Neural progenitor cell (in vitro differentiated cells): ENCODE results near the gene BICDL1. TPM values are rescaled to one million over a fixed set of nuclear protein-coding genes. Genes with fewer than 3 reads are reported as not detected.

Source experiments
- DNase-seq: peaks from one replicate; pipeline ENCODE4 v3.0.0-alpha.2; 2016; ENCODE audit warnings: low spot score
- H2AFZ ChIP-seq: fragments of 200-600 bp; sonication (generic); replicated peaks from 2 replicates; pipeline ENCODE4 v1.6.1; 2016; ENCODE audit warnings: antibody characterized with exemption
- H3F3A ChIP-seq: fragments of 200-600 bp; sonication (generic); 2 replicates; pipeline ENCODE4 v1.6.1; 2016; ENCODE audit warnings: antibody characterized with exemption, low read depth
- H3K27ac ChIP-seq: fragments of 200-600 bp; sonication (generic); 2 replicates; pipeline ENCODE4 v1.5.1; 2016; ENCODE audit warnings: mild to moderate bottlenecking
- H3K27me3 ChIP-seq: fragments of 200-600 bp; sonication (generic); 2 replicates; pipeline ENCODE4 v1.6.1; 2016; ENCODE audit warnings: mild to moderate bottlenecking, moderate library complexity
- H3K36me3 ChIP-seq: fragments of 200-600 bp; sonication (generic); 2 replicates; pipeline ENCODE4 v1.5.1; 2016
- H3K4me1 ChIP-seq: fragments of 200-600 bp; sonication (generic); 2 replicates; pipeline ENCODE4 v1.6.1; 2016; ENCODE audit warnings: mixed run types
- H3K4me2 ChIP-seq: fragments of 200-600 bp; sonication (generic); 2 replicates; pipeline ENCODE4 v1.6.1; 2016
- H3K4me3 ChIP-seq: fragments of 200-600 bp; sonication (generic); 2 replicates; pipeline ENCODE4 v1.5.1; 2016
- H3K79me2 ChIP-seq: fragments of 200-600 bp; sonication (generic); 2 replicates; pipeline ENCODE4 v1.6.1; 2016; ENCODE audit warnings: low read depth
- H3K9ac ChIP-seq: fragments of 200-600 bp; sonication (generic); 2 replicates; pipeline ENCODE4 v1.6.1; 2016
- H3K9me3 ChIP-seq: fragments of 200-600 bp; sonication (generic); 2 replicates; pipeline ENCODE4 v1.5.1; 2016; ENCODE audit warnings: low read depth
- H4K20me1 ChIP-seq: fragments of 200-600 bp; sonication (generic); 2 replicates; pipeline ENCODE4 v1.6.1; 2016; ENCODE audit warnings: low read depth
- H3K27ac Mint-ChIP-seq: 3 replicates; pipeline ENCODE4 v1.8.0; 2021; ENCODE audit warnings: mixed read lengths
- H3K27me3 Mint-ChIP-seq: 2 replicates; pipeline ENCODE4 v1.8.0; 2022; ENCODE audit warnings: low read depth, mild to moderate bottlenecking, inconsistent platforms, moderate library complexity, mixed read lengths; ENCODE audit not compliant: insufficient read depth
- H3K36me3 Mint-ChIP-seq: 3 replicates; pipeline ENCODE4 v1.8.0; 2021; ENCODE audit warnings: mixed read lengths
- H3K4me1 Mint-ChIP-seq: 3 replicates; pipeline ENCODE4 v1.8.0; 2021; ENCODE audit warnings: mixed read lengths
- H3K4me3 Mint-ChIP-seq: 3 replicates; pipeline ENCODE4 v1.8.0; 2021; ENCODE audit warnings: mild to moderate bottlenecking, moderate library complexity, mixed read lengths
- H3K9me3 Mint-ChIP-seq: 3 replicates; pipeline ENCODE4 v1.8.0; 2020; ENCODE audit warnings: mixed read lengths
- CTCF ChIP-seq: fragments of 200-600 bp; sonication (generic); IDR thresholded peaks from 2 replicates; pipeline ENCODE4 v1.5.1; 2017; ENCODE audit warnings: antibody characterized with exemption, mild to moderate bottlenecking
- EZH2 ChIP-seq: fragments of 200-600 bp; sonication (generic); IDR thresholded peaks from 2 replicates; pipeline ENCODE4 v1.6.1; 2017; ENCODE audit warnings: antibody characterized with exemption, mild to moderate bottlenecking, moderate library complexity
- EZH2phosphoT487 ChIP-seq: fragments of 200-600 bp; sonication (generic); IDR thresholded peaks from 2 replicates; pipeline ENCODE4 v1.6.1; 2017; ENCODE audit warnings: antibody characterized with exemption
- total RNA-seq: library from RNA; depleted of rRNA; stranded (reverse); fragments of >200 nt; gene quantifications from 2 replicates; pipeline ENCODE4 v1.2.3, GENCODE V29; 2015; ENCODE audit warnings: low replicate concordance

Gene BICDL1
- total RNA-seq, 1 donor from 2014 or later = 3.8 TPM

GRCh38 chr12:120085920-120086645, 97.0 kb downstream of the BICDL1 start:
- Histone ChIP-seq H3K9ac (no peak overlapping the region), H3K9me3 (no peaks in the 10 kb centered on the region), H3K4me3 (peak overlapping the region; percentile 32), H3F3A (peaks cover 11% of the 10 kb centered on the region), H3K27ac (no peak overlapping the region), H2AFZ (peak overlapping the region; percentile 78), H3K79me2 (no peaks in the 10 kb centered on the region), H3K36me3 (no peaks in the 10 kb centered on the region), H3K4me1 (peaks cover 21% of the 10 kb centered on the region), H3K27me3 (no peaks in the 10 kb centered on the region), H3K4me2 (peak overlapping the region; percentile 71), H4K20me1 (no peaks in the 10 kb centered on the region)
- no peaks in the 10 kb centered on the region for H3K9me3 Mint-ChIP-seq
- TF ChIP-seq EZH2 = no peak
- no peak for TF ChIP-seq EZH2phosphoT487
- TF ChIP-seq CTCF = no peak
- H3K4me1 Mint-ChIP-seq = peaks cover 42% of the 10 kb centered on the region
- H3K27ac Mint-ChIP-seq = no peak overlapping the region
- DNase-seq = no peak
- peak overlapping the region; percentile 64 for H3K4me3 Mint-ChIP-seq
- H3K36me3 Mint-ChIP-seq = peaks cover 4% of the 10 kb centered on the region
- no peaks in the 10 kb centered on the region for H3K27me3 Mint-ChIP-seq

- Histone ChIP-seq H3K9me3 (no peaks in the 10 kb centered on the region), H3K4me2 (peak overlapping the region; percentile 73), H3K27ac (no peak overlapping the region), H3K4me3 (peak overlapping the region; percentile 48), H4K20me1 (no peaks in the 10 kb centered on the region), H3K36me3 (no peaks in the 10 kb centered on the region), H3K4me1 (peaks cover 21% of the 10 kb centered on the region), H2AFZ (peak overlapping the region; percentile 78), H3F3A (peaks cover 11% of the 10 kb centered on the region), H3K79me2 (no peaks in the 10 kb centered on the region), H3K9ac (no peak overlapping the region), H3K27me3 (no peaks in the 10 kb centered on the region)
- Mint-ChIP-seq H3K27ac (peak overlapping the region; percentile 84), H3K4me1 (peaks cover 50% of the 10 kb centered on the region), H3K27me3 (peaks cover 3% of the 10 kb centered on the region), H3K36me3 (peaks cover 7% of the 10 kb centered on the region), H3K9me3 (no peaks in the 10 kb centered on the region), H3K4me3 (peak overlapping the region; percentile 87)
- peak; percentile 100 for DNase-seq
- no peak for TF ChIP-seq EZH2
- no peak for TF ChIP-seq EZH2phosphoT487
- TF ChIP-seq CTCF = peak; percentile 90
Measured at GRCh38 chr12:120086801-120087621, 98.0 kb downstream of the BICDL1 start.

GRCh38 chr12:120089105-120089504, 100.1 kb downstream of the BICDL1 start:
- H3K27me3 ChIP-seq = no peaks in the 10 kb centered on the region
- H3K4me1 Mint-ChIP-seq = peaks cover 65% of the 10 kb centered on the region
- H3K27ac ChIP-seq = no peak overlapping the region
- no peak overlapping the region for H3K4me3 ChIP-seq
- H3K9me3 ChIP-seq = no peaks in the 10 kb centered on the region
- peaks cover 39% of the 10 kb centered on the region for H3K4me1 ChIP-seq
- peaks cover 1% of the 10 kb centered on the region for H4K20me1 ChIP-seq
- no peak for DNase-seq
- no peak for TF ChIP-seq EZH2phosphoT487
- no peaks in the 10 kb centered on the region for H3K79me2 ChIP-seq
- H3K27me3 Mint-ChIP-seq = peaks cover 5% of the 10 kb centered on the region
- H3K4me2 ChIP-seq = no peak overlapping the region
- no peaks in the 10 kb centered on the region for H3K9me3 Mint-ChIP-seq
- no peak overlapping the region for H2AFZ ChIP-seq
- no peaks in the 10 kb centered on the region for H3K36me3 ChIP-seq
- no peak overlapping the region for H3K9ac ChIP-seq
- H3K4me3 Mint-ChIP-seq = peak overlapping the region; percentile 3
- H3F3A ChIP-seq = peaks cover 28% of the 10 kb centered on the region
- H3K27ac Mint-ChIP-seq = peak overlapping the region; percentile 31
- peaks cover 7% of the 10 kb centered on the region for H3K36me3 Mint-ChIP-seq
